HepG2 (cell line): ENCODE measurements around the gene NR0B1. TPM values are rescaled to one million over a fixed set of nuclear protein-coding genes. Genes with fewer than 3 reads are reported as not detected.

Experiments used
- EP300 ChIP-seq, 3 experiments: sonication (generic) in 1 of 3; formaldehyde crosslinking in 1 of 3; IDR thresholded peaks; 2 replicates each; pipeline versions ENCODE4 v1.5.1 to v1.6.1; 2011 to 2020; ENCODE audit warnings: low read depth in 2 of 3, low read length in 2 of 3, borderline replicate concordance in 1 of 3, improper control_type of control experiment in 1 of 3, mild to moderate bottlenecking in 1 of 3, missing genetic modification reagents in 1 of 3, moderate library complexity in 1 of 3
- EZH2 ChIP-seq: conservative IDR thresholded peaks from 2 replicates; pipeline ENCODE4 v1.6.1; 2012; ENCODE audit warnings: mild to moderate bottlenecking, low read depth, low read length, moderate library complexity
- IKZF5 ChIP-seq: IDR thresholded peaks from 2 replicates; pipeline ENCODE4 v1.6.1; 2018; ENCODE audit warnings: missing genetic modification reagents, mild to moderate bottlenecking, missing compliant biosample characterization
- KLF15 ChIP-seq: sonication (generic); formaldehyde crosslinking; IDR thresholded peaks from 2 replicates; pipeline ENCODE4 v1.8.1; 2023; ENCODE audit warnings: borderline replicate concordance, mild to moderate bottlenecking, inconsistent platforms, missing genetic modification reagents, mixed read lengths
- PAWR ChIP-seq: sonication (generic); formaldehyde crosslinking; IDR thresholded peaks from 2 replicates; pipeline ENCODE4 v1.4.0; 2020; ENCODE audit warnings: missing genetic modification reagents, mild to moderate bottlenecking, borderline replicate concordance
- PITX1 ChIP-seq: sonication (generic); formaldehyde crosslinking; IDR thresholded peaks from 2 replicates; pipeline ENCODE4 v1.5.1; 2020; ENCODE audit warnings: mild to moderate bottlenecking, missing genetic modification reagents
- SP1 ChIP-seq, 2 experiments: fragments of 450-650 bp in 1 of 2; sonication (generic) in 1 of 2; formaldehyde crosslinking in 1 of 2; IDR thresholded peaks; 2 replicates each; pipeline versions ENCODE4 v1.4.0 to v1.6.1; 2016 to 2020; ENCODE audit warnings: missing genetic modification reagents in 1 of 2
- ZKSCAN5 ChIP-seq: sonication (generic); formaldehyde crosslinking; IDR thresholded peaks from 2 replicates; pipeline ENCODE4 v1.5.1; 2020; ENCODE audit warnings: mild to moderate bottlenecking, missing genetic modification reagents
- ZNF407 ChIP-seq: sonication (generic); formaldehyde crosslinking; IDR thresholded peaks from one replicate; pipeline ENCODE4 v1.5.1; 2020; ENCODE audit warnings: mild to moderate bottlenecking, missing genetic modification reagents; ENCODE audit errors: not compliant biosample characterization
- ZNF503 ChIP-seq: sonication (generic); formaldehyde crosslinking; IDR thresholded peaks from 2 replicates; pipeline ENCODE4 v1.4.0; 2020; ENCODE audit warnings: missing genetic modification reagents
- ZNF615 ChIP-seq: sonication (generic); formaldehyde crosslinking; IDR thresholded peaks from 2 replicates; pipeline ENCODE4 v1.5.0; 2020; ENCODE audit warnings: mild to moderate bottlenecking, missing genetic modification reagents, borderline replicate concordance
- polyA plus RNA-seq, 8 experiments: library from polyadenylated mRNA; depleted of rRNA in 3 of 8; stranded (reverse) in 7 of 8; unstranded in 1 of 8; fragments of >200 nt; fragmentation: Illumina TruSeq in 4 of 8; extraction: Trizol in 4 of 8; gene quantifications; 2 replicates each; pipeline versions ENCODE4 v1.2.1 to v1.2.3, GENCODE V29; 2011 to 2016; ENCODE audit warnings: low read depth in 4 of 8, missing spikeins in 1 of 8, mixed read lengths in 1 of 8; ENCODE audit not compliant: insufficient read depth in 1 of 8
- total RNA-seq, 5 experiments: library from RNA; depleted of rRNA; stranded (reverse); fragments of >200 nt; fragmentation: Illumina TruSeq; extraction: Trizol; gene quantifications; 2 replicates each; pipeline ENCODE4 v1.2.3, GENCODE V29; 2016; ENCODE audit warnings: low read depth in 1 of 5
- TF ChIP-seq, protein P1 (sequence below): fragments of 450-650 bp; IDR thresholded peaks from 2 replicates; pipeline ENCODE4 v1.6.1; 2017

Gene NR0B1
- total and polyA plus RNA-seq, 2 of the 13 experiments (the other 11 are each of a cell fraction or from before 2014, with no cell fraction given), result not detected

GRCh38 chrX:30283456-30284200, 25.6 kb downstream of the NR0B1 start (continued):
- TF ChIP-seq, protein P1, sequence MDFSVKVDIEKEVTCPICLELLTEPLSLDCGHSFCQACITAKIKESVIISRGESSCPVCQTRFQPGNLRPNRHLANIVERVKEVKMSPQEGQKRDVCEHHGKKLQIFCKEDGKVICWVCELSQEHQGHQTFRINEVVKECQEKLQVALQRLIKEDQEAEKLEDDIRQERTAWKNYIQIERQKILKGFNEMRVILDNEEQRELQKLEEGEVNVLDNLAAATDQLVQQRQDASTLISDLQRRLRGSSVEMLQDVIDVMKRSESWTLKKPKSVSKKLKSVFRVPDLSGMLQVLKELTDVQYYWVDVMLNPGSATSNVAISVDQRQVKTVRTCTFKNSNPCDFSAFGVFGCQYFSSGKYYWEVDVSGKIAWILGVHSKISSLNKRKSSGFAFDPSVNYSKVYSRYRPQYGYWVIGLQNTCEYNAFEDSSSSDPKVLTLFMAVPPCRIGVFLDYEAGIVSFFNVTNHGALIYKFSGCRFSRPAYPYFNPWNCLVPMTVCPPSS, result no peak
- TF ChIP-seq PAWR (CRISPR knock-in tag), result no peak
- TF ChIP-seq ZNF503, result no peak
- no peak for TF ChIP-seq ZNF615
- TF ChIP-seq PITX1, result no peak
- TF ChIP-seq EP300 (IDR thresholded peaks at IDR 0.05; ENCODE audit: low read depth in 2 of 2, low read length in 2 of 2), result peak in 1 of 2 experiments; percentile 7; a peak in 1 of 4 replicates
- TF ChIP-seq EP300 (CRISPR knock-in tag; IDR thresholded peaks at IDR 0.05; ENCODE audit: borderline replicate concordance), result no peak
- TF ChIP-seq ZNF407 (CRISPR knock-in tag), result no peak
- no peak for TF ChIP-seq KLF15 (CRISPR knock-in tag)
- TF ChIP-seq SP1 (IDR thresholded peaks at IDR 0.05), result no peak
- TF ChIP-seq SP1 (CRISPR knock-in tag; IDR thresholded peaks at IDR 0.05), result no peak
- no peak for TF ChIP-seq EZH2
- TF ChIP-seq IKZF5, result no peak
- TF ChIP-seq ZKSCAN5 (CRISPR knock-in tag), result no peak
